Caco-2 (cell line): Measurements from ENCODE around the gene VPS41. TPM values are rescaled to one million over a fixed set of nuclear protein-coding genes. Genes with fewer than 3 reads are reported as not detected.

Experiments used
- BruUV-seq: library from RNA; stranded (reverse); fragments of 400-500 nt; replicated peaks from 2 replicates; lab custom pipeline; 2021; lab: Mats Ljungman, UMichigan
- CTCF ChIA-PET: fragments of 300-600 bp; sonication (Branson Sonifier 250); formaldehyde crosslinking; loops from one replicate; lab custom pipeline; 2022; ENCODE audit warnings: antibody characterized with exemption; lab: Charles Lee
- POLR2A ChIA-PET: fragments of 300-600 bp; sonication (Branson Sonifier 250); formaldehyde crosslinking; loops from one replicate; lab custom pipeline; 2022; ENCODE audit warnings: antibody characterized with exemption; lab: Charles Lee
- DNase-seq, 2 experiments: peaks; one replicate each; pipeline versions ENCODE4 v3.0.0 to v3.0.0-alpha.2; 2020 to 2022
- H3K27me3 ChIP-seq: replicated peaks from 2 replicates; pipeline ENCODE4 v1.6.0; 2011; ENCODE audit warnings: low read length; ENCODE audit not compliant: control insufficient read depth, insufficient read depth
- H3K36me3 ChIP-seq: 2 replicates; pipeline ENCODE4 v1.5.1; 2011; ENCODE audit warnings: low read length; ENCODE audit not compliant: control insufficient read depth, insufficient read depth
- H3K4me1 ChIP-seq: fragments of 250-450 bp; sonication (Bioruptor Pico); 2 replicates; pipeline ENCODE4 v1.5.1; 2020; ENCODE audit warnings: mild to moderate bottlenecking
- H3K4me3 ChIP-seq: 2 replicates; pipeline ENCODE4 v1.5.1; 2011; ENCODE audit warnings: low read depth, mild to moderate bottlenecking, control low read depth, low read length
- H3K9me3 ChIP-seq: fragments of 250-450 bp; sonication (Bioruptor Pico); 2 replicates; pipeline ENCODE4 v1.5.1; 2020; ENCODE audit warnings: mild to moderate bottlenecking, moderate library complexity
- H3K27ac Mint-ChIP-seq: one replicate; pipeline ENCODE4 v1.8.0; 2022; ENCODE audit warnings: mixed read lengths; ENCODE audit not compliant: unreplicated experiment
- H3K27me3 Mint-ChIP-seq: one replicate; pipeline ENCODE4 v1.8.0; 2022; ENCODE audit warnings: mixed read lengths; ENCODE audit not compliant: insufficient read depth, unreplicated experiment
- H3K36me3 Mint-ChIP-seq: one replicate; pipeline ENCODE4 v1.8.0; 2022; ENCODE audit warnings: mild to moderate bottlenecking, mixed read lengths; ENCODE audit not compliant: insufficient read depth, unreplicated experiment
- H3K4me1 Mint-ChIP-seq: one replicate; pipeline ENCODE4 v1.8.0; 2022; ENCODE audit warnings: low read depth, mixed read lengths; ENCODE audit not compliant: unreplicated experiment
- H3K4me3 Mint-ChIP-seq: one replicate; pipeline ENCODE4 v1.8.0; 2022; ENCODE audit warnings: mild to moderate bottlenecking, moderate library complexity, mixed read lengths; ENCODE audit not compliant: unreplicated experiment
- H3K9me3 Mint-ChIP-seq: one replicate; pipeline ENCODE4 v1.8.0; 2022; ENCODE audit warnings: mixed read lengths; ENCODE audit not compliant: unreplicated experiment
- intact Hi-C: fragments of 100-400 bp; cut with micrococcal nuclease; formaldehyde crosslinking; loops from one replicate; pipeline ENCODE4 v1.10.0; 2022; ENCODE audit not compliant: unreplicated experiment
- total RNA-seq: library from RNA; stranded (reverse); gene quantifications from 2 replicates; pipeline ENCODE4 v1.2.3, GENCODE V29; 2022
- TF ChIP-seq, protein P1 (sequence below), 2 experiments: fragments of 200-600 bp in 1 of 2; IDR thresholded peaks; 1 replicate in 1 of 2; 2 replicates in 1 of 2; pipeline versions ENCODE4 v1.5.1 to v1.8.0; 2011 to 2022; ENCODE audit warnings: antibody characterized with exemption in 1 of 2, control low read depth in 1 of 2, inconsistent platforms in 1 of 2, low read depth in 1 of 2, low read length in 1 of 2, mild to moderate bottlenecking in 1 of 2, moderate library complexity in 1 of 2; ENCODE audit not compliant: insufficient read depth in 1 of 2, severe bottlenecking in 1 of 2, unreplicated experiment in 1 of 2

The VPS41 gene
- total RNA-seq, 1 experiment from 2014 or later: 86.9 TPM

DNA sequence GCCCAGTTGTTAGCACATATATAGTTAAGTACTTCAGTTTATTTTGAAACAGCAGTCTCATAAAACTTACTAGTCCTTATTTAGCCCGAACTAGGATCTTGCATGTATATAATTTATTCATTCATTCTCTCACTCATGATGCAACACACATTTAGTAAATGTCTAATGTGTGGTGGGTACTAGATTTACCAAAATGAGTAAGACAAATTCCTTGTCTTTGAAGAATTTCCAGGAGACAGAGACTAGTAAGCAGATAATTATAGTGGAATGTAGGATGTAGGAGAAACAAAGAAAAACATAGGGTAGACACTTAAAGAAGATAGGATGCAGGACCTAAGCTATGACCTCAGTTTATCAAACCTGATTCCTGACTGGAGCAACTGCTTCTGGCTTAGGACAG, 157.6 kb downstream of the VPS41 start:
- Mint-ChIP-seq H3K27ac (no peak overlapping the region), H3K4me3 (no peak overlapping the region), H3K36me3 (peaks cover 19% of the 10 kb centered on the region), H3K9me3 (no peaks in the 10 kb centered on the region), H3K4me1 (no peaks in the 10 kb centered on the region), H3K27me3 (no peaks in the 10 kb centered on the region)
- ChIA-PET CTCF (no interaction called here), POLR2A (no interaction called here)
- no TSS peak for BruUV-seq
- no peak for DNase-seq
- intact Hi-C loops: no loop called here
- H3K27me3 ChIP-seq: no peaks in the 10 kb centered on the region
- no peaks in the 10 kb centered on the region for H3K9me3 ChIP-seq
- H3K4me3 ChIP-seq: no peak overlapping the region
- peaks cover 1% of the 10 kb centered on the region for H3K36me3 ChIP-seq
- H3K4me1 ChIP-seq: no peaks in the 10 kb centered on the region
- TF ChIP-seq, protein P1, sequence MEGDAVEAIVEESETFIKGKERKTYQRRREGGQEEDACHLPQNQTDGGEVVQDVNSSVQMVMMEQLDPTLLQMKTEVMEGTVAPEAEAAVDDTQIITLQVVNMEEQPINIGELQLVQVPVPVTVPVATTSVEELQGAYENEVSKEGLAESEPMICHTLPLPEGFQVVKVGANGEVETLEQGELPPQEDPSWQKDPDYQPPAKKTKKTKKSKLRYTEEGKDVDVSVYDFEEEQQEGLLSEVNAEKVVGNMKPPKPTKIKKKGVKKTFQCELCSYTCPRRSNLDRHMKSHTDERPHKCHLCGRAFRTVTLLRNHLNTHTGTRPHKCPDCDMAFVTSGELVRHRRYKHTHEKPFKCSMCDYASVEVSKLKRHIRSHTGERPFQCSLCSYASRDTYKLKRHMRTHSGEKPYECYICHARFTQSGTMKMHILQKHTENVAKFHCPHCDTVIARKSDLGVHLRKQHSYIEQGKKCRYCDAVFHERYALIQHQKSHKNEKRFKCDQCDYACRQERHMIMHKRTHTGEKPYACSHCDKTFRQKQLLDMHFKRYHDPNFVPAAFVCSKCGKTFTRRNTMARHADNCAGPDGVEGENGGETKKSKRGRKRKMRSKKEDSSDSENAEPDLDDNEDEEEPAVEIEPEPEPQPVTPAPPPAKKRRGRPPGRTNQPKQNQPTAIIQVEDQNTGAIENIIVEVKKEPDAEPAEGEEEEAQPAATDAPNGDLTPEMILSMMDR (IDR thresholded peaks at IDR 0.05; ENCODE audit: insufficient read depth in 1 of 2, low read depth in 1 of 2, low read length in 1 of 2, severe bottlenecking in 1 of 2, unreplicated experiment in 1 of 2): no peak

DNA sequence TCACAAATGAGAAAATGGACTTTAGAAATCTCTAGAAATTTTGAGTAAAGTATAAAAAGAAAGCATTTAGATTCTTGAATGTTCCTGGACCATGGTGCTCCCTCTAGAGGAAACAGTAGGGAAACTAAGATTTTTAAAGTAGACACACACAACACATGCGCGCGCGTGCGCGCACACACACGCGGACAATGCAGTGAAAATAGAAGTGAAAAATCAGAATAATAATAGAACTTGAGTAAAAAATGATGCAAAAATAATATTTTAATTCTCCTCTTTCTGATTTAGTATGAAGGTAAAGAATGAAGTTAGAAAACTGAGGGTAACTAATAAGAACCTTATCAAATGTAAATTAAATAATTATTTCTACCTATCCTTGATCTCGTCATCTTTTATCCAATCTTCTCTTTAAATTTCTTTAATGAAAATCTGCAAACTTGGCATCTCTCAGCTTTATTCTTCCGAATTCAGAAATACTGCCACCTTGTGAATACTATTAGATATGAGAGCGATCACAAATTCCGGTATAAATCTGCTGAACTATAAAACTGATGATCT, 160.9 kb downstream of the VPS41 start:
- intact Hi-C loops: no loop called here
- Histone ChIP-seq H3K4me1 (no peaks in the 10 kb centered on the region), H3K27me3 (no peaks in the 10 kb centered on the region), H3K36me3 (peaks cover 1% of the 10 kb centered on the region), H3K4me3 (no peak overlapping the region), H3K9me3 (no peaks in the 10 kb centered on the region)
- TF ChIP-seq, protein P1 (IDR thresholded peaks at IDR 0.05; ENCODE audit: insufficient read depth in 1 of 2, low read depth in 1 of 2, low read length in 1 of 2, severe bottlenecking in 1 of 2, unreplicated experiment in 1 of 2): peak; percentile 54 to 55
- peaks cover 21% of the 10 kb centered on the region for H3K36me3 Mint-ChIP-seq
- H3K4me3 Mint-ChIP-seq: no peak overlapping the region
- H3K27ac Mint-ChIP-seq: no peak overlapping the region
- POLR2A ChIA-PET: no interaction called here
- CTCF ChIA-PET: no interaction called here
- peak in 1 of 2 experiments; percentile 13 for DNase-seq
- no peaks in the 10 kb centered on the region for H3K27me3 Mint-ChIP-seq
- no TSS peak for BruUV-seq
- no peaks in the 10 kb centered on the region for H3K9me3 Mint-ChIP-seq
- H3K4me1 Mint-ChIP-seq: no peaks in the 10 kb centered on the region

DNA sequence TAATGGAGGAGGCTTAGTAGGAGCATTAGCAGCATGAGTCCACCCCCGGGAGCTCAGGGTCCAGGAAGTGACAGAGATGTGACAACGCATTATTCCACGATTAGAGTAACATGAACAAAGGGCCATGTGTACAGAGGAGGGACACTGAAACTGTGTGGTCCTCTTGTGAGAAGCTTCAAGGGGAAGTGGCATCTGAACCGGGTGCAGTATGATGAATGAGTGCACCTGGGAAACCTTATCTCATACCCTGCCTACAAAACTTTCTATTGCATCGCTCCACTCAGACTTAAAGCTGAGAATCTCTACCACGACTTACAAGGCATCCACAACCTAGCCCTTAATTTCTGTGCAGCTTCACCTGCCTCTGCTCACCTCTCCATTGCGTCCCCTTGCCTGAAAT, 162.6 kb downstream of the VPS41 start:
- TF ChIP-seq, protein P1 (IDR thresholded peaks at IDR 0.05; ENCODE audit: insufficient read depth in 1 of 2, low read depth in 1 of 2, low read length in 1 of 2, severe bottlenecking in 1 of 2, unreplicated experiment in 1 of 2): no peak
- Histone ChIP-seq H3K27me3 (no peaks in the 10 kb centered on the region), H3K9me3 (no peaks in the 10 kb centered on the region), H3K36me3 (peaks cover 1% of the 10 kb centered on the region), H3K4me3 (no peak overlapping the region), H3K4me1 (no peaks in the 10 kb centered on the region; the same call in 1 of the 2 replicates)
- no TSS peak for BruUV-seq
- no peak for DNase-seq
- CTCF ChIA-PET: interaction anchor here (1.1 kb wide), 1 partner anchor 9 kb away, joined by 3 read pairs; no protein-coding TSS in a partner anchor
- Mint-ChIP-seq H3K4me1 (no peaks in the 10 kb centered on the region), H3K27me3 (no peaks in the 10 kb centered on the region), H3K4me3 (no peak overlapping the region), H3K27ac (no peak overlapping the region), H3K36me3 (peaks cover 28% of the 10 kb centered on the region), H3K9me3 (no peaks in the 10 kb centered on the region)
- intact Hi-C loops: no loop called here
- POLR2A ChIA-PET: no interaction called here
